ENCODE data around the gene ARHGAP44.

ARHGAP44 gene

GRCh38 chr17:12887088-12887487, 97.8 kb downstream of the ARHGAP44 start:
- FAIRE-seq (no peak), DNase-seq (ENCODE audit: extremely low spot score, insufficient read length, low read depth) (no peak)

- no peak for FAIRE-seq
- no peak for DNase-seq (ENCODE audit: extremely low spot score, insufficient read length, low read depth)
Measured at GRCh38 chr17:12896180-12896785, 107.0 kb downstream of the ARHGAP44 start.

- DNase-seq (ENCODE audit: extremely low spot score, insufficient read length, low read depth) = no peak
- FAIRE-seq = no peak
Measured at GRCh38 chr17:12898110-12898509, 108.8 kb downstream of the ARHGAP44 start.

- FAIRE-seq (no peak), DNase-seq (ENCODE audit: extremely low spot score, insufficient read length, low read depth) (no peak)
Measured at GRCh38 chr17:12899604-12900003, 110.3 kb downstream of the ARHGAP44 start.

- FAIRE-seq (no peak), DNase-seq (ENCODE audit: extremely low spot score, insufficient read length, low read depth) (no peak)
Measured at GRCh38 chr17:12900474-12900873, 111.2 kb downstream of the ARHGAP44 start.

- DNase-seq (ENCODE audit: extremely low spot score, insufficient read length, low read depth) (no peak), FAIRE-seq (no peak)
Measured at GRCh38 chr17:12902046-12902445, 112.7 kb downstream of the ARHGAP44 start.

GRCh38 chr17:12907477-12907876, 118.2 kb downstream of the ARHGAP44 start:
- DNase-seq (ENCODE audit: extremely low spot score, insufficient read length, low read depth) (no peak), FAIRE-seq (no peak)

GRCh38 chr17:12909046-12909445, 119.7 kb downstream of the ARHGAP44 start:
- FAIRE-seq (no peak), DNase-seq (ENCODE audit: extremely low spot score, insufficient read length, low read depth) (no peak)

- DNase-seq (ENCODE audit: extremely low spot score, insufficient read length, low read depth) = no peak
- FAIRE-seq = no peak
Measured at GRCh38 chr17:12909511-12909910, 120.2 kb downstream of the ARHGAP44 start.

GRCh38 chr17:12911239-12911638, 121.9 kb downstream of the ARHGAP44 start:
- FAIRE-seq = no peak
- no peak for DNase-seq (ENCODE audit: extremely low spot score, insufficient read length, low read depth)

GRCh38 chr17:12917399-12917798, 128.1 kb downstream of the ARHGAP44 start:
- DNase-seq (ENCODE audit: extremely low spot score, insufficient read length, low read depth) = no peak
- no peak for FAIRE-seq

- no peak for FAIRE-seq
- no peak for DNase-seq (ENCODE audit: extremely low spot score, insufficient read length, low read depth)
Measured at GRCh38 chr17:12918142-12918541, 128.8 kb downstream of the ARHGAP44 start.

GRCh38 chr17:12922120-12922519, 132.8 kb downstream of the ARHGAP44 start:
- no peak for DNase-seq (ENCODE audit: extremely low spot score, insufficient read length, low read depth)
- FAIRE-seq = no peak

GRCh38 chr17:12924614-12925013, 135.3 kb downstream of the ARHGAP44 start:
- DNase-seq (ENCODE audit: extremely low spot score, insufficient read length, low read depth) = no peak
- FAIRE-seq = no peak

- FAIRE-seq (no peak), DNase-seq (ENCODE audit: extremely low spot score, insufficient read length, low read depth) (no peak)
Measured at GRCh38 chr17:12927001-12927400, 137.7 kb downstream of the ARHGAP44 start.

GRCh38 chr17:12927541-12928425, 138.5 kb downstream of the ARHGAP44 start:
- FAIRE-seq (no peak), DNase-seq (ENCODE audit: extremely low spot score, insufficient read length, low read depth) (no peak)

- FAIRE-seq (no peak), DNase-seq (ENCODE audit: extremely low spot score, insufficient read length, low read depth) (no peak)
Measured at GRCh38 chr17:12928736-12929135, 139.4 kb downstream of the ARHGAP44 start.

GRCh38 chr17:12936501-12936900, 147.2 kb downstream of the ARHGAP44 start:
- FAIRE-seq = no peak

GRCh38 chr17:12940699-12941098, 151.4 kb downstream of the ARHGAP44 start:
- FAIRE-seq (peak; percentile 31), DNase-seq (ENCODE audit: extremely low spot score, insufficient read length, low read depth) (no peak)

More at GRCh38 chr17:12936501-12936900, 147.2 kb downstream of the ARHGAP44 start:
- no peak for DNase-seq (ENCODE audit: extremely low spot score, insufficient read length, low read depth)

- no peak for DNase-seq (ENCODE audit: extremely low spot score, insufficient read length, low read depth)
- FAIRE-seq = no peak
Measured at GRCh38 chr17:12947047-12947446, 157.7 kb downstream of the ARHGAP44 start.

GRCh38 chr17:12952012-12952411, 162.7 kb downstream of the ARHGAP44 start:
- FAIRE-seq = no peak
- no peak for DNase-seq (ENCODE audit: extremely low spot score, insufficient read length, low read depth)

Measured in GM18507 (cell line).